Mucosa of descending colon (tissue), 3 donors: ENCODE data around the gene PIK3C2B. TPM values are rescaled to one million over a fixed set of nuclear protein-coding genes. Genes with fewer than 3 reads are reported as not detected.

ENCODE experiments used
- ATAC-seq: fragments of 200-7000 bp; cut with Tn5 transposase; one replicate; pipeline ENCODE4 v1.9.1; 2020; ENCODE audit warnings: mild to moderate bottlenecking, moderate library complexity
- DNase-seq, 3 donors: peaks; one replicate each; pipeline ENCODE4 v3.0.0-alpha.2; 2020
- H3K36me3 ChIP-seq: fragments of 200-600 bp; one replicate; pipeline ENCODE4 v1.8.0; 2021; ENCODE audit warnings: low read depth, mild to moderate bottlenecking
- H3K4me1 ChIP-seq: fragments of 200-600 bp; one replicate; pipeline ENCODE4 v1.8.0; 2021; ENCODE audit warnings: low read depth, mild to moderate bottlenecking
- H3K4me3 ChIP-seq: fragments of 200-600 bp; one replicate; pipeline ENCODE4 v1.8.0; 2021; ENCODE audit warnings: mild to moderate bottlenecking
- H3K9me3 ChIP-seq: fragments of 200-600 bp; one replicate; pipeline ENCODE4 v1.8.0; 2021; ENCODE audit warnings: mild to moderate bottlenecking
- CTCF ChIP-seq: fragments of 200-600 bp; IDR thresholded peaks from one replicate; pipeline ENCODE4 v1.8.0; 2022; ENCODE audit warnings: antibody characterized with exemption, mild to moderate bottlenecking
- intact Hi-C, 2 donors: fragments of 100-400 bp; cut with DNase I in 1 of 2; cut with micrococcal nuclease in 1 of 2; formaldehyde crosslinking; loops; one replicate each; pipeline versions ENCODE4 v1.11.0 to v1.11.1; 2022; cut with DNase I, micrococcal nuclease
- total RNA-seq, 3 donors: library from RNA; stranded (reverse); fragmentation: NEBNext Ultra II Directional in 2 of 3; extraction: Animal tissue kit (Norgen Biotek cat#: 25700) in 2 of 3; gene quantifications; one replicate each; pipeline versions ENCODE4 v1.2.1 to v1.2.4, GENCODE V29; 2021 to 2023
- donor health status: DM: no; HTN: no; CAD: no; lungs with moderate emphysema.
- donor health status: DM: no; HTN: no; CAD: no.
- donor health status: DM: no; HTN: yes; CAD: no.

PIK3C2B gene
- total RNA-seq, 3 donors from 2014 or later = 66.5 to 117 (median 90.4) TPM

GRCh38 chr1:204475656-204476432, 18.8 kb downstream of the PIK3C2B start:
- ATAC-seq = no peak

GRCh38 chr1:204473400-204473965, 21.1 kb downstream of the PIK3C2B start:
- no peak for ATAC-seq
- intact Hi-C loops = no loop called here
- no peak for DNase-seq
- TF ChIP-seq CTCF = no peak
- Histone ChIP-seq H3K36me3 (no peaks in the 10 kb centered on the region), H3K9me3 (no peaks in the 10 kb centered on the region), H3K4me3 (no peak overlapping the region), H3K4me1 (peaks cover 12% of the 10 kb centered on the region)

More at GRCh38 chr1:204475656-204476432, 18.8 kb downstream of the PIK3C2B start:
- H3K4me3 ChIP-seq = no peak overlapping the region
- intact Hi-C loops = no loop called here
- H3K9me3 ChIP-seq = no peaks in the 10 kb centered on the region
- no peak for TF ChIP-seq CTCF
- DNase-seq = no peak
- no peaks in the 10 kb centered on the region for H3K36me3 ChIP-seq
- peaks cover 36% of the 10 kb centered on the region for H3K4me1 ChIP-seq

GRCh38 chr1:204472660-204473059, 21.9 kb downstream of the PIK3C2B start:
- Histone ChIP-seq H3K36me3 (no peaks in the 10 kb centered on the region), H3K4me3 (no peak overlapping the region), H3K4me1 (peaks cover 4% of the 10 kb centered on the region), H3K9me3 (no peaks in the 10 kb centered on the region)
- ATAC-seq (no peak), DNase-seq (no peak)
- intact Hi-C loops = no loop called here
- TF ChIP-seq CTCF = no peak

GRCh38 chr1:204471687-204472086, 22.9 kb downstream of the PIK3C2B start:
- intact Hi-C loops = no loop called here
- TF ChIP-seq CTCF = no peak

GRCh38 chr1:204469304-204469703, 25.3 kb downstream of the PIK3C2B start:
- no peak for TF ChIP-seq CTCF
- DNase-seq (peak in 1 of 3 donors; percentile 11), ATAC-seq (no peak)
- Histone ChIP-seq H3K4me3 (no peak overlapping the region), H3K36me3 (no peaks in the 10 kb centered on the region), H3K9me3 (no peaks in the 10 kb centered on the region), H3K4me1 (peaks cover 6% of the 10 kb centered on the region)
- intact Hi-C loops = no loop called here

More at GRCh38 chr1:204471687-204472086, 22.9 kb downstream of the PIK3C2B start:
- H3K36me3 ChIP-seq = no peaks in the 10 kb centered on the region
- peak in 1 of 3 donors; percentile 5 for DNase-seq
- no peak overlapping the region for H3K4me3 ChIP-seq
- peaks cover 3% of the 10 kb centered on the region for H3K4me1 ChIP-seq
- no peaks in the 10 kb centered on the region for H3K9me3 ChIP-seq
- peak; percentile 70 for ATAC-seq
